ENCODE results near the gene TMEM187.

DNA sequence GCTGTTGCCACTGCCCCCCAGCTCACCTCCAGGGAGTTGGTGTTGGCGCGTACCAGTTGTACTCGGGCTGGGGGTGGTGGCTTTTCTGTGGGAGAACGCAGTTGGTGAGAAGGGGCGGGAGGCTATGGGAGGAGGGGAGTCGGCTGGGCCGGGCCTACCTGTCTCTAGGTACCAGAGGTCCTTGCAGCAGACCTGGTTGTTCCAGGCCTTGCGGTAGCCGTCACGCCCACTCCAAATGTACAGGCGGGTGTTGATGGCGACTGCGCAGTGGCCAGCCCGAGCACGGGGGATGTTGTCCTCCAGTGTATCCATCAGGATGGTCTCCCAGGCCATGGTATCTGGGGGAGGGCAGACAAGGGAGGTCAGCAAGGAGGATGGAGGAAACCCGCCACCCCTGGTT is 12.5 kb upstream of the TMEM187 start:
- no peak for TF ChIP-seq POLR2A (IDR thresholded peaks at IDR 0.05)
- TF ChIP-seq, protein P1, sequence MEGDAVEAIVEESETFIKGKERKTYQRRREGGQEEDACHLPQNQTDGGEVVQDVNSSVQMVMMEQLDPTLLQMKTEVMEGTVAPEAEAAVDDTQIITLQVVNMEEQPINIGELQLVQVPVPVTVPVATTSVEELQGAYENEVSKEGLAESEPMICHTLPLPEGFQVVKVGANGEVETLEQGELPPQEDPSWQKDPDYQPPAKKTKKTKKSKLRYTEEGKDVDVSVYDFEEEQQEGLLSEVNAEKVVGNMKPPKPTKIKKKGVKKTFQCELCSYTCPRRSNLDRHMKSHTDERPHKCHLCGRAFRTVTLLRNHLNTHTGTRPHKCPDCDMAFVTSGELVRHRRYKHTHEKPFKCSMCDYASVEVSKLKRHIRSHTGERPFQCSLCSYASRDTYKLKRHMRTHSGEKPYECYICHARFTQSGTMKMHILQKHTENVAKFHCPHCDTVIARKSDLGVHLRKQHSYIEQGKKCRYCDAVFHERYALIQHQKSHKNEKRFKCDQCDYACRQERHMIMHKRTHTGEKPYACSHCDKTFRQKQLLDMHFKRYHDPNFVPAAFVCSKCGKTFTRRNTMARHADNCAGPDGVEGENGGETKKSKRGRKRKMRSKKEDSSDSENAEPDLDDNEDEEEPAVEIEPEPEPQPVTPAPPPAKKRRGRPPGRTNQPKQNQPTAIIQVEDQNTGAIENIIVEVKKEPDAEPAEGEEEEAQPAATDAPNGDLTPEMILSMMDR (IDR thresholded peaks at IDR 0.05), result no peak
- no peak for TF ChIP-seq EP300 (IDR thresholded peaks at IDR 0.05)

Measured in ovary (tissue), 3 donors.